ENCODE measurements around the gene DNAAF2. TPM values are rescaled to one million over a fixed set of nuclear protein-coding genes. Genes with fewer than 3 reads are reported as not detected.
A peak's percentile ranks its signal among the peaks of the same experiment; 100 is the strongest.

Gene DNAAF2
- total and polyA plus RNA-seq, 2 of the 13 experiments (the other 11 are each of a cell fraction or from before 2014, with no cell fraction given), result 6.1 to 13.6 TPM

DNA sequence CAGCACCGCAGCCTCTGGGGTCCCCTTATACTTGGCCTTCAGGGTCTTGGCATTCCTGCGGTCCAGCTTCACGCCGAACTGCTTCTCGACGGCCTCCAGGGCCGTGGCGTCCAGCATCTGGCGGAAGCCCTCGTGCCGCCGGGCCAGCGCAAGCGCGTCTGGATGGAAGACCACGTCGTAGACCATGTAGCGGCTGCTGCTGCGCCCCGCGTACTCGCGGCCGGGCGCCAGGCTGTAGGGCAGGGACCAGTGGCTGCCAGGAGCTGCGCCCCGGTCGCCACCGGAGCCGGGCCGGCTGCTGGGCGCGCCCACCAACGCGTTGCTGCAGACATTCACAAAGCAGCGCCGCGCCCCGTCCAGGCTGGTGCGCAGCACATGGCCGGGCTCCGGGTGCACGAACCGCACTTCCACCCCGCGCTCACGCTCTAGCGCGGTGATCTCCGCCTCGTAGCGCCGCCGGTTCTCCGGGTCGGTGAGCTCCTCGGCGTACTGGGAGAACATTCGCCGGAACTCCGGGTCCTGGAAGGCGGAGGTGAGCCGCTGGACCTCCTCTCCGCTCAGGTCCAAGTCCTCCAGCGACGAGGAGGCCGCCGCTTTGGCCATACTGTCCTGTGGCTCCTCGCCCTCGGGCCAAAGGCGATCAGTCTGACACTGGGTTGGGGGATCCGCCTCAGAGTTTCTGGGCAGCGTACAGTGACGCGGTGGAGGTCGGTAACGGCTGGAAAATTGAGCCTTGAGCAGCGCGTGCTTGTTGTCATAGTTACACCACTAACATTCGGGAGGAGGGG lies at the start of gene DNAAF2 (continued):
- TF ChIP-seq, protein P1, sequence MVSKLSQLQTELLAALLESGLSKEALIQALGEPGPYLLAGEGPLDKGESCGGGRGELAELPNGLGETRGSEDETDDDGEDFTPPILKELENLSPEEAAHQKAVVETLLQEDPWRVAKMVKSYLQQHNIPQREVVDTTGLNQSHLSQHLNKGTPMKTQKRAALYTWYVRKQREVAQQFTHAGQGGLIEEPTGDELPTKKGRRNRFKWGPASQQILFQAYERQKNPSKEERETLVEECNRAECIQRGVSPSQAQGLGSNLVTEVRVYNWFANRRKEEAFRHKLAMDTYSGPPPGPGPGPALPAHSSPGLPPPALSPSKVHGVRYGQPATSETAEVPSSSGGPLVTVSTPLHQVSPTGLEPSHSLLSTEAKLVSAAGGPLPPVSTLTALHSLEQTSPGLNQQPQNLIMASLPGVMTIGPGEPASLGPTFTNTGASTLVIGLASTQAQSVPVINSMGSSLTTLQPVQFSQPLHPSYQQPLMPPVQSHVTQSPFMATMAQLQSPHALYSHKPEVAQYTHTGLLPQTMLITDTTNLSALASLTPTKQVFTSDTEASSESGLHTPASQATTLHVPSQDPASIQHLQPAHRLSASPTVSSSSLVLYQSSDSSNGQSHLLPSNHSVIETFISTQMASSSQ (IDR thresholded peaks at IDR 0.05; ENCODE audit: low read depth), result no peak
- TF ChIP-seq, protein P1 (CRISPR knock-in tag; IDR thresholded peaks at IDR 0.05; ENCODE audit: borderline replicate concordance), result no peak
- no peak for TF ChIP-seq KLF9 (CRISPR knock-in tag; IDR thresholded peaks at IDR 0.05; ENCODE audit: low read depth)
- TF ChIP-seq MZF1 (CRISPR knock-in tag; IDR thresholded peaks at IDR 0.05; ENCODE audit: borderline replicate concordance), result no peak
- TF ChIP-seq SMAD1 (CRISPR knock-in tag; IDR thresholded peaks at IDR 0.05; ENCODE audit: borderline replicate concordance, low read depth), result no peak
- peak; percentile 21; the same call in 1 of the 2 replicates for TF ChIP-seq ARNTL (CRISPR knock-in tag; IDR thresholded peaks at IDR 0.05)
- no peak for TF ChIP-seq RBAK (CRISPR knock-in tag; IDR thresholded peaks at IDR 0.05)
- TF ChIP-seq, protein P2, sequence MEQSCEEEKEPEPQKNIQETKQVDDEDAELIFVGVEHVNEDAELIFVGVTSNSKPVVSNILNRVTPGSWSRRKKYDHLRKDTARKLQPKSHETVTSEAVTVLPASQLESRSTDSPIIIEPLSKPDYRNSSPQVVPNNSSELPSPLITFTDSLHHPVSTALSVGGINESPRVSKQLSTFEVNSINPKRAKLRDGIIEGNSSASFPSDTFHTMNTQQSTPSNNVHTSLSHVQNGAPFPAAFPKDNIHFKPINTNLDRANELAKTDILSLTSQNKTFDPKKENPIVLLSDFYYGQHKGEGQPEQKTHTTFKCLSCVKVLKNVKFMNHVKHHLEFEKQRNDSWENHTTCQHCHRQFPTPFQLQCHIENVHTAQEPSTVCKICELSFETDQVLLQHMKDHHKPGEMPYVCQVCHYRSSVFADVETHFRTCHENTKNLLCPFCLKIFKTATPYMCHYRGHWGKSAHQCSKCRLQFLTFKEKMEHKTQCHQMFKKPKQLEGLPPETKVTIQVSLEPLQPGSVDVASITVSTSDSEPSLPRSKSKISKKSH (CRISPR knock-in tag; IDR thresholded peaks at IDR 0.05; ENCODE audit: borderline replicate concordance), result peak; percentile 41; the same call in 1 of the 2 replicates
- TF ChIP-seq ZBTB20 (CRISPR knock-in tag; IDR thresholded peaks at IDR 0.05; ENCODE audit: borderline replicate concordance, low read depth), result no peak
- no peak for TF ChIP-seq HNRNPK (IDR thresholded peaks at IDR 0.05; ENCODE audit: low read depth, low read length, poor library complexity, severe bottlenecking)
- no peak; the same call in 1 of the 2 replicates for TF ChIP-seq SKIL (CRISPR knock-in tag; IDR thresholded peaks at IDR 0.05; ENCODE audit: borderline replicate concordance)
- TF ChIP-seq BCLAF1 (IDR thresholded peaks at IDR 0.05), result no peak
- TF ChIP-seq NFRKB (IDR thresholded peaks at IDR 0.05), result no peak
- no peak for TF ChIP-seq NCOR1 (IDR thresholded peaks at IDR 0.05; ENCODE audit: borderline replicate concordance, low read length)
